OCI-LY7 (cell line): Measurements from ENCODE around the gene UBAP2. TPM values are rescaled to one million over a fixed set of nuclear protein-coding genes. Genes with fewer than 3 reads are reported as not detected.
"Not testable (repeated sequence)": the region's sequence is repeated elsewhere in the genome, so short reads cannot be mapped to it uniquely, and the experiment has no call there.

Experiments
- BruUV-seq: library from RNA; stranded (reverse); fragments of 400-500 nt; replicated peaks from 2 replicates; lab custom pipeline; 2021; lab: Mats Ljungman, UMichigan
- CTCF ChIA-PET: fragments of 300-600 bp; sonication (Branson Sonifier 250); formaldehyde crosslinking; loops from one replicate; lab custom pipeline; 2022; ENCODE audit warnings: antibody characterized with exemption; ENCODE audit not compliant: unreplicated experiment; lab: Charles Lee
- POLR2A ChIA-PET: fragments of 300-600 bp; sonication (Branson Sonifier 250); formaldehyde crosslinking; loops from one replicate; lab custom pipeline; 2022; ENCODE audit warnings: antibody characterized with exemption; lab: Charles Lee
- DNase-seq: peaks from one replicate; pipeline ENCODE4 v3.0.0-alpha.2; 2015; ENCODE audit warnings: low spot score
- H2AFZ ChIP-seq: fragments of 200-600 bp; sonication (generic), shearing (Covaris generic); 2 replicates; pipeline ENCODE4 v1.6.1; 2014; ENCODE audit warnings: mild to moderate bottlenecking, antibody characterized with exemption, low read length, moderate library complexity
- H3K27ac ChIP-seq: fragments of 200-600 bp; sonication (generic); 2 replicates; pipeline ENCODE4 v1.5.1; 2014; ENCODE audit warnings: mixed run types, low read depth, mild to moderate bottlenecking, moderate library complexity, low read length, inconsistent platforms; ENCODE audit not compliant: poor library complexity, severe bottlenecking
- H3K36me3 ChIP-seq: fragments of 200-600 bp; sonication (generic); 2 replicates; pipeline ENCODE4 v1.6.1; 2014; ENCODE audit warnings: mild to moderate bottlenecking, antibody characterized with exemption, low read length, moderate library complexity, mixed read lengths; ENCODE audit not compliant: insufficient read depth
- H3K4me1 ChIP-seq: fragments of 200-600 bp; sonication (generic); 2 replicates; pipeline ENCODE4 v1.5.1; 2014; ENCODE audit warnings: mild to moderate bottlenecking, low read length; ENCODE audit not compliant: insufficient read depth, poor library complexity, severe bottlenecking
- H3K4me2 ChIP-seq: fragments of 200-600 bp; sonication (generic); 2 replicates; pipeline ENCODE4 v1.6.1; 2014; ENCODE audit warnings: mild to moderate bottlenecking, low read length
- H3K4me3 ChIP-seq: fragments of 200-600 bp; sonication (generic); 2 replicates; pipeline ENCODE4 v1.5.1; 2014; ENCODE audit warnings: mild to moderate bottlenecking, low read depth, low read length; ENCODE audit not compliant: poor library complexity, severe bottlenecking
- H3K79me2 ChIP-seq: fragments of 200-600 bp; sonication (generic); 2 replicates; pipeline ENCODE4 v1.6.1; 2016; ENCODE audit warnings: low read depth, mild to moderate bottlenecking, low read length, moderate library complexity, mixed read lengths; ENCODE audit not compliant: insufficient read depth
- H3K9me2 ChIP-seq: fragments of 200-600 bp; sonication (generic); 2 replicates; pipeline ENCODE4 v1.6.1; 2016; ENCODE audit warnings: mild to moderate bottlenecking, low read length, mixed read lengths; ENCODE audit not compliant: insufficient read depth
- H3K9me3 ChIP-seq: fragments of 200-600 bp; sonication (generic); 2 replicates; pipeline ENCODE4 v1.6.1; 2014; ENCODE audit warnings: mild to moderate bottlenecking, mixed run types, low read length, mixed read lengths
- H4K20me1 ChIP-seq: fragments of 200-600 bp; sonication (generic); 2 replicates; pipeline ENCODE4 v1.6.1; 2014; ENCODE audit warnings: mild to moderate bottlenecking, antibody characterized with exemption, low read length, moderate library complexity, mixed read lengths; ENCODE audit not compliant: insufficient read depth
- CTCF ChIP-seq: fragments of 200-600 bp; sonication (generic); conservative IDR thresholded peaks from 2 replicates; pipeline ENCODE4 v1.5.1; 2014; ENCODE audit warnings: mild to moderate bottlenecking, antibody characterized with exemption, low read length, moderate library complexity, mixed read lengths
- EZH2phosphoT487 ChIP-seq: fragments of 200-600 bp; sonication (generic); IDR thresholded peaks from 2 replicates; pipeline ENCODE4 v1.6.1; 2018; ENCODE audit warnings: low read depth, borderline replicate concordance, mild to moderate bottlenecking, mixed run types, antibody characterized with exemption, low read length, moderate library complexity, mixed read lengths
- intact Hi-C: fragments of 100-400 bp; cut with micrococcal nuclease; formaldehyde crosslinking; loops from one replicate; pipeline ENCODE4 v1.10.0; 2022; ENCODE audit not compliant: unreplicated experiment
- total RNA-seq, 2 experiments: library from RNA; depleted of rRNA in 1 of 2; stranded (reverse); fragments of >200 nt in 1 of 2; shearing (Covaris generic) in 1 of 2; gene quantifications; 2 replicates each; pipeline ENCODE4 v1.2.3, GENCODE V29; 2014 to 2022

The UBAP2 gene
- total RNA-seq, 2 experiments from 2014 or later: 28.5 to 63.9 TPM

GRCh38 chr9:34025811-34026210, 22.9 kb downstream of the UBAP2 start:
- Histone ChIP-seq H3K36me3 (peaks cover 68% of the 10 kb centered on the region), H3K79me2 (peaks cover 99% of the 10 kb centered on the region), H3K4me3 (no peak overlapping the region), H3K9me3 (no peaks in the 10 kb centered on the region), H3K9me2 (no peaks in the 10 kb centered on the region), H2AFZ (no peak overlapping the region), H3K4me1 (no peaks in the 10 kb centered on the region), H3K4me2 (no peak overlapping the region), H4K20me1 (peaks cover 13% of the 10 kb centered on the region; the same call in 1 of the 2 replicates), H3K27ac (no peak overlapping the region)
- BruUV-seq: TSS peak; percentile 27
- intact Hi-C loops: no loop called here
- no peak for TF ChIP-seq CTCF
- no peak for TF ChIP-seq EZH2phosphoT487
- CTCF ChIA-PET: interaction anchor here (0.5 kb wide), 1 partner anchor 288 kb away, joined by 3 read pairs; no protein-coding TSS in a partner anchor
- POLR2A ChIA-PET: interaction anchor here (0.6 to 1.0 kb wide), 3 partner anchors 27 to 74 kb away, joined by 3 to 4 read pairs (median 3); no protein-coding TSS in a partner anchor
- DNase-seq: no peak

- Histone ChIP-seq H4K20me1 (peaks cover 13% of the 10 kb centered on the region; the same call in 1 of the 2 replicates), H3K27ac (no peak overlapping the region), H3K4me2 (no peak overlapping the region), H3K4me1 (no peaks in the 10 kb centered on the region), H3K9me3 (no peaks in the 10 kb centered on the region), H3K79me2 (peaks cover 99% of the 10 kb centered on the region), H3K9me2 (no peaks in the 10 kb centered on the region), H3K36me3 (peaks cover 62% of the 10 kb centered on the region), H2AFZ (no peak overlapping the region), H3K4me3 (no peak overlapping the region)
- TF ChIP-seq CTCF (no peak), EZH2phosphoT487 (no peak)
- ChIA-PET POLR2A (interaction anchor here (0.7 to 1.0 kb wide), 3 partner anchors 33 to 204 kb away, joined by 3 to 4 read pairs (median 3); no protein-coding TSS in a partner anchor), CTCF (no interaction called here)
- intact Hi-C loops: no loop called here
- no TSS peak for BruUV-seq
- DNase-seq: no peak
Measured at GRCh38 chr9:34025062-34025461, 23.6 kb downstream of the UBAP2 start.

GRCh38 chr9:34024476-34024875, 24.2 kb downstream of the UBAP2 start:
- H3K9me3 ChIP-seq, intact Hi-C loops, H3K9me2 ChIP-seq, DNase-seq, BruUV-seq, POLR2A ChIA-PET, H3K27ac ChIP-seq, H2AFZ ChIP-seq, H3K4me2 ChIP-seq, CTCF ChIA-PET, H3K4me3 ChIP-seq, H3K4me1 ChIP-seq: not testable (repeated sequence)
- Histone ChIP-seq H3K36me3 (peaks cover 61% of the 10 kb centered on the region), H3K79me2 (peaks cover 99% of the 10 kb centered on the region), H4K20me1 (peaks cover 13% of the 10 kb centered on the region; the same call in 1 of the 2 replicates)
